Osteocyte (in vitro differentiated cells): Measurements from ENCODE around the gene EXOSC1. TPM values are rescaled to one million over a fixed set of nuclear protein-coding genes. Genes with fewer than 3 reads are reported as not detected.
A peak's percentile ranks its signal among the peaks of the same experiment; 100 is the strongest.

Source experiments
- DNase-seq: peaks from one replicate; pipeline ENCODE4 v3.0.0; 2021; ENCODE audit warnings: mixed read lengths; ENCODE audit not compliant: unreplicated experiment; ENCODE audit errors: extremely low spot score
- H3K27ac Mint-ChIP-seq: one replicate; pipeline ENCODE4 v1.8.0; 2021; ENCODE audit warnings: mild to moderate bottlenecking, mixed read lengths; ENCODE audit not compliant: unreplicated experiment
- H3K27me3 Mint-ChIP-seq: one replicate; pipeline ENCODE4 v1.8.0; 2021; ENCODE audit warnings: mixed read lengths; ENCODE audit not compliant: unreplicated experiment
- H3K36me3 Mint-ChIP-seq: one replicate; pipeline ENCODE4 v1.8.0; 2021; ENCODE audit warnings: mixed read lengths; ENCODE audit not compliant: unreplicated experiment
- H3K4me1 Mint-ChIP-seq: one replicate; pipeline ENCODE4 v1.8.0; 2021; ENCODE audit warnings: mixed read lengths; ENCODE audit not compliant: unreplicated experiment
- H3K4me3 Mint-ChIP-seq: one replicate; pipeline ENCODE4 v1.8.0; 2021; ENCODE audit warnings: mild to moderate bottlenecking, moderate library complexity, mixed read lengths; ENCODE audit not compliant: unreplicated experiment
- H3K9me3 Mint-ChIP-seq: one replicate; pipeline ENCODE4 v1.8.0; 2021; ENCODE audit warnings: mixed read lengths; ENCODE audit not compliant: unreplicated experiment
- total RNA-seq: library from RNA; stranded (reverse); gene quantifications from 2 replicates; pipeline ENCODE4 v1.2.1, GENCODE V29; 2021
- TF ChIP-seq, protein P1 (sequence below): fragments of 200-600 bp; sonication (generic); IDR thresholded peaks from 2 replicates; pipeline ENCODE4 v1.5.0; 2021; ENCODE audit warnings: antibody characterized with exemption, mild to moderate bottlenecking, moderate library complexity

EXOSC1 gene
- total RNA-seq, 1 donor from 2014 or later: 31.9 TPM

DNA sequence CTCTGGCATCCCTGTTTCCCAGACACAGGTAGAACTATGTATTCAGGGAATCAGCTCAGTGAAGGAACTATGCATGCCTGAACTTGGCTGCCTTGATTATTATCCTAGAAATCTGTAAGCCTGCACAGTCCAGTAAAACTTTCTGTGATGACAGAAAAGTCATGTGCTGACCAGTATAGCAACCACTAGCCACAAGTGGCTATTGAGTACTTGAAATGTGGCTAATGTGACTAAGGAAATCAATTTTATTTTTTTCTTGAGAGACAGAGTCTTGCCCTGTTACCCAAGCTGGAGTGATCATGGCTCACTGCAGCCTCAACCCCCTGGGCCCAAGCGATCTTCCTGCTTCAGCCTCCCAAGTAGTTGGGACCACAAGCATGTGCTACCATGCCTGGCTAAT is 3.5 kb downstream of the EXOSC1 start:
- H3K4me1 Mint-ChIP-seq: peaks cover 19% of the 10 kb centered on the region
- peaks cover 14% of the 10 kb centered on the region for H3K36me3 Mint-ChIP-seq
- DNase-seq: no peak
- no peaks in the 10 kb centered on the region for H3K9me3 Mint-ChIP-seq
- no peaks in the 10 kb centered on the region for H3K27me3 Mint-ChIP-seq
- no peak overlapping the region for H3K4me3 Mint-ChIP-seq
- TF ChIP-seq, protein P1, sequence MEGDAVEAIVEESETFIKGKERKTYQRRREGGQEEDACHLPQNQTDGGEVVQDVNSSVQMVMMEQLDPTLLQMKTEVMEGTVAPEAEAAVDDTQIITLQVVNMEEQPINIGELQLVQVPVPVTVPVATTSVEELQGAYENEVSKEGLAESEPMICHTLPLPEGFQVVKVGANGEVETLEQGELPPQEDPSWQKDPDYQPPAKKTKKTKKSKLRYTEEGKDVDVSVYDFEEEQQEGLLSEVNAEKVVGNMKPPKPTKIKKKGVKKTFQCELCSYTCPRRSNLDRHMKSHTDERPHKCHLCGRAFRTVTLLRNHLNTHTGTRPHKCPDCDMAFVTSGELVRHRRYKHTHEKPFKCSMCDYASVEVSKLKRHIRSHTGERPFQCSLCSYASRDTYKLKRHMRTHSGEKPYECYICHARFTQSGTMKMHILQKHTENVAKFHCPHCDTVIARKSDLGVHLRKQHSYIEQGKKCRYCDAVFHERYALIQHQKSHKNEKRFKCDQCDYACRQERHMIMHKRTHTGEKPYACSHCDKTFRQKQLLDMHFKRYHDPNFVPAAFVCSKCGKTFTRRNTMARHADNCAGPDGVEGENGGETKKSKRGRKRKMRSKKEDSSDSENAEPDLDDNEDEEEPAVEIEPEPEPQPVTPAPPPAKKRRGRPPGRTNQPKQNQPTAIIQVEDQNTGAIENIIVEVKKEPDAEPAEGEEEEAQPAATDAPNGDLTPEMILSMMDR: no peak
- no peak overlapping the region for H3K27ac Mint-ChIP-seq

DNA sequence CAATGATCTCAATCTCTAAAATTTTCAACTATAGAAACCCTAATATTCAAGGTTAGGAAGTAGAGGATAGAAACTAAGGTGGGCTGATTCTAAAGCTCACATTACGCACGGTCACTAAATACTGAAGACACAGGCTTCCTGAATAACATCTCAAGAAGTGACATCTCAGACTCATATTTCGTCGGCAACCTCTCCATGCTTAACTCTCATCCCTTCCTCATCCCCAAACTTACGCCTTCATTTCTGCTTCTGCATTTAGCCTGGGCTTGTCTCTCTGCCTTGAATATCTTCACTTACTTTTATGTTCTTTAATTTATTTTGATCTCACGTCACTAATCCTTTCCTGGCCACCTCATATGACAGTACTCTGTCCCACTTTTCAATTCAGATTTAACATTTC is 10.6 kb downstream of the EXOSC1 start:
- DNase-seq: no peak
- Mint-ChIP-seq H3K27ac (peak overlapping the region; percentile 48), H3K36me3 (peaks cover 25% of the 10 kb centered on the region), H3K4me1 (no peaks in the 10 kb centered on the region), H3K9me3 (no peaks in the 10 kb centered on the region), H3K4me3 (no peak overlapping the region), H3K27me3 (no peaks in the 10 kb centered on the region)
- TF ChIP-seq, protein P1: no peak

DNA sequence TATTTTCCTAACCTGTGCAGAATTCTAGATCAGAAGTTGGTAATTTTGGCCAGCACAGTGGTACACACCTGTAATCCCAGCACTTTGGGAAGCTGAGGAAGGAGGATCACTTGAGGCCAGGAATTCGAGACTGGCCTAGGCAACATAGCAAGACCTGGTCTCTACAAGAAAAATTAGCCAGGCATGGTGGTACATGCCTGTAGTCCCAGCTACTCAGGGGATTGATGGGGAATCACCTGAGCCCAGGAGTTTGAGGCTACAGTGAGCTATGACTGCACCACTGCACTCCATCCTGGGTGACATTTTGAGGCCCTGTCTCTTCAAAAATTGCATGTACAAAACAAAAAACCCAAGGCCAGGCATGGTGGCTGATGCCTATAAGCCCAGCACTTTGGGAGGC is 11.2 kb downstream of the EXOSC1 start:
- Mint-ChIP-seq H3K4me1 (peaks cover under 1% of the 10 kb centered on the region), H3K27me3 (no peaks in the 10 kb centered on the region), H3K36me3 (peaks cover 28% of the 10 kb centered on the region), H3K4me3 (no peak overlapping the region), H3K27ac (no peak overlapping the region), H3K9me3 (no peaks in the 10 kb centered on the region)
- TF ChIP-seq, protein P1: no peak
- DNase-seq: no peak

DNA sequence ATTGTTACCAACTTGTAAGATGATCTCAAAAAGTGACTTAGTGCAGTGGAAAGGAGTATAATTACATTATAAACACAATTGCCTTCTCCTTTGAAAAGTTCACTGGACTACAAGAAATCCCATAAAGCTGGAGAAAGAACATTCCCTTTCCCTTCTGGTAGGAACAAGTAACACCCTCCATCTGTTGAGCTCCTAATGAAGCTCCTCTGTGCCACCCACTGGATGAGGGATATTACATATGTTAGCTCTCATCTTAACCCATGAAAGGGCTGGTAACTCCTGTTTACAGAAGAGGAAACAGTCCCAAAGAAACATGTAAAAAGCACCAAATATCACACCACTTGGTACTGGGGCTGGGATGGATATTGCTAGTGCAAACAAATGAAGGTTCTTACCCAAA is 11.8 kb downstream of the EXOSC1 start:
- Mint-ChIP-seq H3K9me3 (no peaks in the 10 kb centered on the region), H3K27ac (no peak overlapping the region), H3K27me3 (no peaks in the 10 kb centered on the region), H3K4me1 (peaks cover 5% of the 10 kb centered on the region), H3K4me3 (no peak overlapping the region), H3K36me3 (peaks cover 31% of the 10 kb centered on the region)
- TF ChIP-seq, protein P1: no peak
- no peak for DNase-seq

DNA sequence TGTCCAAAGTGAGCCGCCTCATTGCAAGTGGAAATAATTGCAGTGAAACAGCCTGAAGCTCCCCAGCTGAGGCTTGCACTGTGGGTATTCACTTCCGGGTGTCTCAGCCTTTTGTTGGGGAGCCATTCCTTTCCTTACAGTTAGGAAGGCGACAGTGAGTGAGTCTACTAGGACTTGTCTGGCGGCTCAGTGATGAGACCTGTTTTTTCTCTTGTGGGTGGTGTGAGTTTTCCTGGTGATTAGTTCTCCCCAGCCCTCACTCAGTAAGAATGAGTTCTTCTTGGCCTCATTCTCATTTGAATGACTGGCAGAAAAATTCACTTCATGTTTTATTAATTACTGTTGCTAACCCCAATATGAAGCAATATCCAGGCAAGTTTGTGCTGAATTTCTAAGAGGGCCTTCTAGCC is 17.2 kb downstream of the EXOSC1 start:
- peaks cover 22% of the 10 kb centered on the region for H3K4me1 Mint-ChIP-seq
- no peaks in the 10 kb centered on the region for H3K9me3 Mint-ChIP-seq
- peak overlapping the region; percentile 66 for H3K27ac Mint-ChIP-seq
- H3K27me3 Mint-ChIP-seq: no peaks in the 10 kb centered on the region
- peaks cover 20% of the 10 kb centered on the region for H3K36me3 Mint-ChIP-seq
- peak overlapping the region; percentile 69 for H3K4me3 Mint-ChIP-seq
- no peak for DNase-seq
- TF ChIP-seq, protein P1: no peak
